Cardiac fibroblast (primary cell): ENCODE data around the gene CHAT.

Experiments used
- DNase-seq, 2 donors: peaks; one replicate each; pipeline versions ENCODE4 v3.0.0 to v3.0.0-alpha.2; 2010; ENCODE audit warnings: low read depth in 2 of 2
- H3K4me3 ChIP-seq, 2 donors: replicated peaks in 1 of 2; 1 replicate in 1 of 2; 2 replicates in 1 of 2; pipeline ENCODE4 v1.5.1; 2011; ENCODE audit warnings: low read depth in 2 of 2, low read length in 2 of 2, mild to moderate bottlenecking in 2 of 2, moderate library complexity in 1 of 2
- CTCF ChIP-seq: IDR thresholded peaks from one replicate; pipeline ENCODE4 v1.5.1; 2011; ENCODE audit warnings: low read depth, mild to moderate bottlenecking, low read length, inconsistent platforms

CHAT gene

GRCh38 chr10:49610458-49611165, 3.2 kb upstream of the CHAT start:
- no peak overlapping the region for H3K4me3 ChIP-seq
- no peak for DNase-seq
- no peak for TF ChIP-seq CTCF

GRCh38 chr10:49611166-49611815, 2.5 kb upstream of the CHAT start:
- no peak for DNase-seq
- no peak for TF ChIP-seq CTCF
- H3K4me3 ChIP-seq = no peak overlapping the region

DNA sequence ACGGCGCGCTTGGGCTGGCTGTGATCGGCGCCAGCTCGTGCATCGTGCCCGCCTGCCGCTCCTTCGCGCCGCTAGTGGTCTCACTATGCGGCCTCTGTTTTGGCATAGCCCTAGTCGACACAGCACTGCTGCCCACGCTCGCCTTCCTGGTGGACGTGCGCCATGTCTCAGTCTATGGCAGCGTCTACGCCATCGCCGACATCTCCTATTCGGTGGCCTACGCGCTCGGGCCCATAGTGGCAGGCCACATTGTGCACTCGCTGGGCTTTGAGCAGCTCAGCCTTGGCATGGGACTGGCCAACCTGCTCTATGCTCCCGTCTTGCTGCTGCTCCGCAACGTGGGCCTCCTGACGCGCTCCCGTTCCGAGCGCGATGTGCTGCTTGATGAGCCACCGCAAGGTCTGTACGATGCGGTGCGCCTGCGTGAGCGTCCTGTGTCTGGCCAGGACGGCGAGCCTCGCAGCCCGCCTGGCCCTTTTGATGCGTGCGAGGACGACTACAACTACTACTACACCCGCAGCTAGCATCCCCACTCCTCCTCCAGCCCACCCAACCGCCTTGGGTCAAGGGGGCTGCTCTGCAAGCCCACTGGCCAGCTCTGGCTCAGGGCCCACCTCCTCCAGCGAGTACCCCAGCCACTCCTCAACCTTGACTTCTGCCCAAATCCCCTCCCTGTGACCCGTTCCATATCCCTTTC, 1.9 kb upstream of the CHAT start:
- DNase-seq = no peak
- no peak for TF ChIP-seq CTCF
- no peak overlapping the region for H3K4me3 ChIP-seq

- H3K4me3 ChIP-seq = no peak overlapping the region
- no peak for TF ChIP-seq CTCF
- DNase-seq = no peak
These were observed 1.2 kb upstream of the CHAT start for GRCh38 chr10:49612513-49613164.

- no peak overlapping the region for H3K4me3 ChIP-seq
- no peak for TF ChIP-seq CTCF
- DNase-seq = no peak
These were observed 514 bp upstream of the CHAT start for GRCh38 chr10:49613165-49613881.
